Neural cell (in vitro differentiated cells): ENCODE results near the gene NUDT7. TPM values are rescaled to one million over a fixed set of nuclear protein-coding genes. Genes with fewer than 3 reads are reported as not detected.
A peak's percentile ranks its signal among the peaks of the same experiment; 100 is the strongest.

Experiments used
- H2AFZ ChIP-seq: fragments of 200-600, 300-800 bp; sonication (generic), shearing (Covaris generic); 2 replicates; pipeline ENCODE4 v1.6.0; 2014; ENCODE audit warnings: low read depth, mild to moderate bottlenecking, antibody characterized with exemption, low read length, moderate library complexity
- H3F3A ChIP-seq: fragments of 200-600 bp; shearing (Covaris generic); 2 replicates; pipeline ENCODE4 v1.6.1; 2016; ENCODE audit warnings: mild to moderate bottlenecking, moderate library complexity, mixed read lengths, antibody characterized with exemption, low read length; ENCODE audit not compliant: insufficient read depth, poor library complexity, severe bottlenecking
- H3K27ac ChIP-seq: fragments of 200-600, 300-800 bp; sonication (generic), shearing (Covaris generic); 2 replicates; pipeline ENCODE4 v1.5.1; 2014; ENCODE audit warnings: mild to moderate bottlenecking, low read length, moderate library complexity
- H3K27me3 ChIP-seq: fragments of 300-800, 200-600 bp; sonication (generic), shearing (Covaris generic); 2 replicates; pipeline ENCODE4 v1.6.0; 2014; ENCODE audit warnings: mild to moderate bottlenecking, low read depth, low read length, moderate library complexity; ENCODE audit not compliant: insufficient read depth
- H3K36me3 ChIP-seq: fragments of 300-800, 200-600 bp; sonication (generic), shearing (Covaris generic); 2 replicates; pipeline ENCODE4 v1.5.1; 2014; ENCODE audit warnings: mild to moderate bottlenecking, antibody characterized with exemption, low read length, moderate library complexity; ENCODE audit not compliant: insufficient read depth
- H3K4me2 ChIP-seq: fragments of 300-800, 200-600 bp; sonication (generic), shearing (Covaris generic); 2 replicates; pipeline ENCODE4 v1.6.0; 2014; ENCODE audit warnings: mild to moderate bottlenecking, low read length
- H3K4me3 ChIP-seq: fragments of 300-800, 200-600 bp; sonication (generic), shearing (Covaris generic); 2 replicates; pipeline ENCODE4 v1.5.1; 2014; ENCODE audit warnings: mild to moderate bottlenecking, low read length, moderate library complexity
- H3K79me2 ChIP-seq: fragments of 200-600 bp; shearing (Covaris generic); replicated peaks from 2 replicates; pipeline ENCODE4 v1.6.0; 2014; ENCODE audit warnings: mild to moderate bottlenecking, low read length, moderate library complexity; ENCODE audit not compliant: insufficient read depth
- H3K9ac ChIP-seq: fragments of 300-800, 200-600 bp; sonication (generic), shearing (Covaris generic); 2 replicates; pipeline ENCODE4 v1.6.1; 2016; ENCODE audit warnings: mild to moderate bottlenecking, low read length, mixed read lengths
- H3K9me2 ChIP-seq: fragments of 200-600 bp; shearing (Covaris generic); 2 replicates; pipeline ENCODE4 v1.6.1; 2016; ENCODE audit warnings: mild to moderate bottlenecking, low read length, mixed read lengths; ENCODE audit not compliant: insufficient read depth
- H3K9me3 ChIP-seq: fragments of 200-600, 300-800 bp; sonication (generic), shearing (Covaris generic); 2 replicates; pipeline ENCODE4 v1.6.1; 2016; ENCODE audit warnings: mild to moderate bottlenecking, mixed run types, low read length, moderate library complexity, mixed read lengths
- H4K20me1 ChIP-seq: fragments of 200-600 bp; shearing (Covaris generic); 2 replicates; pipeline ENCODE4 v1.6.1; 2016; ENCODE audit warnings: mild to moderate bottlenecking, mixed run types; ENCODE audit not compliant: insufficient read depth
- EP300 ChIP-seq: fragments of 450-650 bp; conservative IDR thresholded peaks from 2 replicates; pipeline ENCODE4 v1.6.1; 2014; ENCODE audit warnings: antibody characterized with exemption, mild to moderate bottlenecking, moderate library complexity; ENCODE audit not compliant: poor library complexity, severe bottlenecking
- EZH2 ChIP-seq: fragments of 200-600, 300-800 bp; shearing (Covaris generic), sonication (generic); IDR thresholded peaks from 2 replicates; pipeline ENCODE4 v1.6.1; 2014; ENCODE audit warnings: antibody characterized with exemption, low read length, borderline replicate concordance, mild to moderate bottlenecking; ENCODE audit not compliant: insufficient read depth, poor library complexity, severe bottlenecking
- MXI1 ChIP-seq: fragments of 450-650 bp; conservative IDR thresholded peaks from 2 replicates; pipeline ENCODE4 v1.6.1; 2014; ENCODE audit warnings: antibody characterized with exemption, mild to moderate bottlenecking; ENCODE audit not compliant: poor library complexity, severe bottlenecking
- POLR2AphosphoS5 ChIP-seq: IDR thresholded peaks from 2 replicates; pipeline ENCODE4 v1.6.1; 2012
- RAD21 ChIP-seq: fragments of 450-650 bp; conservative IDR thresholded peaks from 2 replicates; pipeline ENCODE4 v1.6.1; 2014; ENCODE audit warnings: antibody characterized with exemption, mild to moderate bottlenecking, moderate library complexity
- SMC3 ChIP-seq: fragments of 450-650 bp; conservative IDR thresholded peaks from 2 replicates; pipeline ENCODE4 v1.6.1; 2014; ENCODE audit warnings: antibody characterized with exemption, mild to moderate bottlenecking, moderate library complexity; ENCODE audit not compliant: poor library complexity
- TAF1 ChIP-seq: IDR thresholded peaks from 2 replicates; pipeline ENCODE4 v1.6.1; 2012; ENCODE audit warnings: low read depth
- polyA minus RNA-seq: library from RNA; depleted of rRNA, polyadenylated mRNA; stranded (reverse); fragments of >200 nt; gene quantifications from 2 replicates; pipeline ENCODE4 v1.2.3, GENCODE V29; 2014
- polyA plus RNA-seq: library from polyadenylated mRNA; depleted of rRNA; stranded (reverse); fragments of >200 nt; gene quantifications from 2 replicates; pipeline ENCODE4 v1.2.3, GENCODE V29; 2014
- TF ChIP-seq, protein P1 (sequence below): fragments of 450-650 bp; IDR thresholded peaks from 2 replicates; pipeline ENCODE4 v1.5.1; 2014; ENCODE audit warnings: antibody characterized with exemption, mild to moderate bottlenecking, moderate library complexity; ENCODE audit not compliant: poor library complexity, severe bottlenecking
- TF ChIP-seq, protein P2 (sequence below): IDR thresholded peaks from 2 replicates; pipeline ENCODE4 v1.6.1; 2012; ENCODE audit warnings: borderline replicate concordance

NUDT7 gene
- 6.5 and 13.9 TPM in 2 replicates for polyA plus RNA-seq
- 5.8 and 9.5 TPM in 2 replicates for polyA minus RNA-seq

GRCh38 chr16:77722309-77723107, at the start of gene NUDT7:
Gene NUDT7 (plus strand): TSS chr16:77722514. CDS start chr16:77722583, 69 bp downstream.
- peak within 1 kb of the TSS; percentile 82 for H3K4me3 ChIP-seq
- no peaks in the 10 kb centered on the region for H3F3A ChIP-seq
- H3K27me3 ChIP-seq = no peaks in the 10 kb centered on the region
- H3K4me2 ChIP-seq = peak within 1 kb of the TSS; percentile 83
- peak within 1 kb of the TSS; percentile 89 for H3K9ac ChIP-seq
- no peaks in the 10 kb centered on the region for H3K9me2 ChIP-seq
- H3K27ac ChIP-seq = peak within 1 kb of the TSS; percentile 77
- TF ChIP-seq RAD21 (peak; percentile 67), MXI1 (peak; percentile 64), TAF1 (peak; percentile 60), POLR2AphosphoS5 (peak; percentile 91), EP300 (peak; percentile 26), SMC3 (peak; percentile 70), EZH2 (no peak)
- TF ChIP-seq, protein P1, sequence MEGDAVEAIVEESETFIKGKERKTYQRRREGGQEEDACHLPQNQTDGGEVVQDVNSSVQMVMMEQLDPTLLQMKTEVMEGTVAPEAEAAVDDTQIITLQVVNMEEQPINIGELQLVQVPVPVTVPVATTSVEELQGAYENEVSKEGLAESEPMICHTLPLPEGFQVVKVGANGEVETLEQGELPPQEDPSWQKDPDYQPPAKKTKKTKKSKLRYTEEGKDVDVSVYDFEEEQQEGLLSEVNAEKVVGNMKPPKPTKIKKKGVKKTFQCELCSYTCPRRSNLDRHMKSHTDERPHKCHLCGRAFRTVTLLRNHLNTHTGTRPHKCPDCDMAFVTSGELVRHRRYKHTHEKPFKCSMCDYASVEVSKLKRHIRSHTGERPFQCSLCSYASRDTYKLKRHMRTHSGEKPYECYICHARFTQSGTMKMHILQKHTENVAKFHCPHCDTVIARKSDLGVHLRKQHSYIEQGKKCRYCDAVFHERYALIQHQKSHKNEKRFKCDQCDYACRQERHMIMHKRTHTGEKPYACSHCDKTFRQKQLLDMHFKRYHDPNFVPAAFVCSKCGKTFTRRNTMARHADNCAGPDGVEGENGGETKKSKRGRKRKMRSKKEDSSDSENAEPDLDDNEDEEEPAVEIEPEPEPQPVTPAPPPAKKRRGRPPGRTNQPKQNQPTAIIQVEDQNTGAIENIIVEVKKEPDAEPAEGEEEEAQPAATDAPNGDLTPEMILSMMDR = peak; percentile 64
- TF ChIP-seq, protein P2, sequence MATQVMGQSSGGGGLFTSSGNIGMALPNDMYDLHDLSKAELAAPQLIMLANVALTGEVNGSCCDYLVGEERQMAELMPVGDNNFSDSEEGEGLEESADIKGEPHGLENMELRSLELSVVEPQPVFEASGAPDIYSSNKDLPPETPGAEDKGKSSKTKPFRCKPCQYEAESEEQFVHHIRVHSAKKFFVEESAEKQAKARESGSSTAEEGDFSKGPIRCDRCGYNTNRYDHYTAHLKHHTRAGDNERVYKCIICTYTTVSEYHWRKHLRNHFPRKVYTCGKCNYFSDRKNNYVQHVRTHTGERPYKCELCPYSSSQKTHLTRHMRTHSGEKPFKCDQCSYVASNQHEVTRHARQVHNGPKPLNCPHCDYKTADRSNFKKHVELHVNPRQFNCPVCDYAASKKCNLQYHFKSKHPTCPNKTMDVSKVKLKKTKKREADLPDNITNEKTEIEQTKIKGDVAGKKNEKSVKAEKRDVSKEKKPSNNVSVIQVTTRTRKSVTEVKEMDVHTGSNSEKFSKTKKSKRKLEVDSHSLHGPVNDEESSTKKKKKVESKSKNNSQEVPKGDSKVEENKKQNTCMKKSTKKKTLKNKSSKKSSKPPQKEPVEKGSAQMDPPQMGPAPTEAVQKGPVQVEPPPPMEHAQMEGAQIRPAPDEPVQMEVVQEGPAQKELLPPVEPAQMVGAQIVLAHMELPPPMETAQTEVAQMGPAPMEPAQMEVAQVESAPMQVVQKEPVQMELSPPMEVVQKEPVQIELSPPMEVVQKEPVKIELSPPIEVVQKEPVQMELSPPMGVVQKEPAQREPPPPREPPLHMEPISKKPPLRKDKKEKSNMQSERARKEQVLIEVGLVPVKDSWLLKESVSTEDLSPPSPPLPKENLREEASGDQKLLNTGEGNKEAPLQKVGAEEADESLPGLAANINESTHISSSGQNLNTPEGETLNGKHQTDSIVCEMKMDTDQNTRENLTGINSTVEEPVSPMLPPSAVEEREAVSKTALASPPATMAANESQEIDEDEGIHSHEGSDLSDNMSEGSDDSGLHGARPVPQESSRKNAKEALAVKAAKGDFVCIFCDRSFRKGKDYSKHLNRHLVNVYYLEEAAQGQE = peak; percentile 76
- H3K9me3 ChIP-seq = no peaks in the 10 kb centered on the region
- no peaks in the 10 kb centered on the region for H3K79me2 ChIP-seq
- H3K36me3 ChIP-seq = no peaks in the 10 kb centered on the region
- peak within 1 kb of the TSS; percentile 79 for H2AFZ ChIP-seq
- no peaks in the 10 kb centered on the region for H4K20me1 ChIP-seq

- Histone ChIP-seq H3F3A (no peaks in the 10 kb centered on the region), H3K79me2 (no peaks in the 10 kb centered on the region), H3K9me2 (no peaks in the 10 kb centered on the region), H2AFZ (no peak overlapping the region), H3K36me3 (no peaks in the 10 kb centered on the region), H3K4me2 (peak overlapping the region; percentile 31), H3K9me3 (no peaks in the 10 kb centered on the region), H3K4me3 (peak overlapping the region; percentile 47), H3K9ac (no peak overlapping the region), H4K20me1 (no peaks in the 10 kb centered on the region), H3K27me3 (no peaks in the 10 kb centered on the region), H3K27ac (peak overlapping the region; percentile 38)
- TF ChIP-seq POLR2AphosphoS5 = no peak
- TF ChIP-seq EZH2 = no peak
- no peak for TF ChIP-seq MXI1
- TF ChIP-seq, protein P1 = no peak
- no peak for TF ChIP-seq SMC3
- no peak for TF ChIP-seq RAD21
- TF ChIP-seq, protein P2 = no peak
These were observed 47.4 kb upstream of the NUDT7 start for GRCh38 chr16:77674888-77675287.
